NCI-H748 (cell line): ENCODE results near the gene TNS4.

Experiments used
- DNase-seq: peaks from one replicate; lab custom pipeline; 2025; ENCODE audit not compliant: unreplicated experiment; lab: John Stamatoyannopoulos, UW

The TNS4 gene

DNA sequence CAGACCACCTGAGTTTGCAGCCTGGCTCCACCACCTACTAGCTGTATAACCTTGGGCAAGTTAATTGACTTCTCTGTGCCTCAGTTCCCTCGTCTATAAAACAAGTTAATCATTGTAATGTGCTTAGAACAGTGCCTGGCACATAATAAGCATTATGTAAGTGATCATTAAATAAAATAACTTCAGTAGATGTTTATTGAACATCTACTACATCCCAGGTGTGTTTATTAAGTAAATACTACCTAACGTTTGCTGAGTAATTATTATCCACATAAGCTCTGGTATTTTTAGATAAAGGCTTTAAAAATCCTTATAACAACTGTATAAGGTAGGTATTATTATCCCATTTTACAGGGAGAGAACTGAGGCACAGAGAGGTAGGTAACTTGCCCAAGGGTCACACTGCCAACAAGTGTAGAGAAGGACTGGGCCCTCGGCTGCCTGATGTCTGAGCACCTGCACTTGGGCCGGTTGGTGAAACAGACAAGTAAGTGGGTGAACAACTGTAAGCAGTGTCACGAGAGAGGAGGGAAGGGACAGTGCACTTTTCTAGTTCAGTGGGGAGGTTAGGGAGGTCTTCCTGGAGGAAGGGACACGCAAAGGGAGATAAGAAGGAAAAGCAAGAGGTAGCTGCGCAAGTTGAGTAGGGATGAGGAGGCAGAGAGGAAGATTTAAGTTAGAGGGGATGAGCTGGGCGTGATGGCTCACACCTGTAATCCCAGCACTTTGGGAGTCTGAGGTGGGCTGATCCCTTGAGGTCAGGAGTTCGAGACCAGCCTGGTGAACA, 4.6 kb downstream of the TNS4 start:
- DNase-seq, result no peak

- no peak for DNase-seq
Observed at GRCh38 chr17:40496170-40496569, 5.3 kb downstream of the TNS4 start.

DNA sequence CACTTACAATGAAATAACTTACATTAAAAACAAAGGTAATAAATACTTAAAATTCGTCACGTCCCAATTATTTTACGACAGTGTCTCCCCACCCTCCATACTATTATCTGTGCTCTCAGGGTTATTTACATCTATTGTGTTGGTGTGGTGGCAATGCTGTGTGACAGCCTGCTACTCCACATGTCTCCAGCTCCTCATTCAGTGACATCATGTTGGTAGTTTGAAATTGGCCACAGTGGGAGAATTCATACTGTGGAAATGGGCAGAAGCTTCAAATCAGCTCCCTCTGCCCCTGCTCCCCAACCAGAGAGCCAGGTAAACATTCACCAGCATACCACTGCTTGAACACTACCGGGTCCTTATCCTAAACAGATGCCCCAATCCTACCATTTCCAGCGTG, 6.3 kb downstream of the TNS4 start:
- no peak for DNase-seq

DNA sequence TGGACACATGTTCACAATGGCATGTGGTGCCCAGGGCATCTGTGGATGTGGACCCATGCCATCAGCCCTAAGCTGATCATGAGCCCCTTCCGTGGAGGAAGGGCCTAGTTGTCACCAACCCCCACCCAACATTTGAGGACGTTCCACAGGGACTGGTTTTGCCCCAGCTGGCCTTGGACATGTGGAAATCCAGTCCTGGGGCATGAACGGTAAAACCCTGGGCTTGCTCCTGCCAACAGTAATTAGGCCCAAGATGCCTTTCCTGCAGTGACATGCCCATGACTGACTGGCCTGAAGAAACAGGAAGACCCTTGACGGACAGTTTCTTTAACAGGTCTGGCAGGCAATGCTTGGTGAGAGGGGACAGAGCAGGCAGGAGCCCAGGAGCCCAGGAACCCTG, 7.7 kb downstream of the TNS4 start:
- DNase-seq, result no peak

GRCh38 chr17:40491486-40491885, 9.9 kb downstream of the TNS4 start:
- no peak for DNase-seq

DNA sequence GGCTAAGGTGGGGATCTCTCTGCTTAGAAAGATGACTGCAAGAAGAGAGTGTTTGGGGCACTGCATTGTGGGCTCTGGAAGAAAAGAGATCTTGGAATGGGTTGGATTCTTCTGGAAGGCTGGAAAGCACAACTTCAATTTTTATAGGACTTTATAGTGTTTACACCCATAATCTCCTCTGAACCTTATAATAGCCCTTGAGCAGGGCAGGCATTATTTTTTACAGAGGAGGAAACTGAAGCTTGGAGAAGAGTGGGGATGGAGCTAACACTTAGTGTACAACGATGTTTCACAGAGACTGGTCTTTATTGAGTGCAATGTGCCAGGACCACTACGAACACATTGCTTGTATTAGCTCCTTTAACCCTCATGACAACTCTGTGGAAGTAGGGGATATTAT, 10.4 kb downstream of the TNS4 start:
- DNase-seq, result no peak

- DNase-seq, result no peak
Observed at GRCh38 chr17:40490289-40490853, 11.1 kb downstream of the TNS4 start.

DNA sequence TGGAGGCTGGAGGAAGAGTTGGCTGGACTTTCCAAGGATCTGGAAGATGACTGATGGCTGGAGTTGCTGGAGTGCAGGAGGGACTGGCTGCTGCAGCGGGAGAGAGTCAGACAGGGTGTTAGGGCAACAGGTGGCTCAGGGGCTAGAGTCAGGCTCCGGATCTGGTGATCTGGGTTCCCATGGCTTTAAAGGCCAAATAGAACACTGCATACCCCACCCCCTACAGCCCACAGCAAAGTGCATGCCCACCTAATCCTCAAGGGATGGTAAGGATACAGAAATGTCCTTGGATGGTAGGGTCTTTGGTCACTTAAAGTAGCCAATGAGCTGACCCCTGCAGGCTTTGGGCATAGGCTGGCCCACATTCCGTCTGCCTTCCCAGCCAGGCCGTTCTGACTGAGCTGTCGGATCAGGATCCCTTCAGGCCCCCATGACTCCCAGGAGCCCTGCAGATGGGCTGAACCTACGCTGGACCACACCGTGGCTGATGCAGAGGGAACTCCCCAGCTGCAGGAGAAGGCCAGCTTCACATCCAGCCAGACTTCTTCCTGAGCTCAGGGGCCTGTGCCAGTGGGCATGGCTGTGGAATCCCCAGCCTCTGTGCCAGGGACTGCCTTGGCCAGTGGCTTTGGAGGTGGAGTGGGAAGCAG, 13.9 kb downstream of the TNS4 start:
- DNase-seq, result no peak

- DNase-seq, result no peak
Observed at GRCh38 chr17:40486522-40487370, 14.7 kb downstream of the TNS4 start.

GRCh38 chr17:40485851-40486521, 15.4 kb downstream of the TNS4 start:
- no peak for DNase-seq

GRCh38 chr17:40484973-40485530, 16.4 kb downstream of the TNS4 start:
- DNase-seq, result no peak

GRCh38 chr17:40484285-40484972, 17.0 kb downstream of the TNS4 start:
- no peak for DNase-seq

DNA sequence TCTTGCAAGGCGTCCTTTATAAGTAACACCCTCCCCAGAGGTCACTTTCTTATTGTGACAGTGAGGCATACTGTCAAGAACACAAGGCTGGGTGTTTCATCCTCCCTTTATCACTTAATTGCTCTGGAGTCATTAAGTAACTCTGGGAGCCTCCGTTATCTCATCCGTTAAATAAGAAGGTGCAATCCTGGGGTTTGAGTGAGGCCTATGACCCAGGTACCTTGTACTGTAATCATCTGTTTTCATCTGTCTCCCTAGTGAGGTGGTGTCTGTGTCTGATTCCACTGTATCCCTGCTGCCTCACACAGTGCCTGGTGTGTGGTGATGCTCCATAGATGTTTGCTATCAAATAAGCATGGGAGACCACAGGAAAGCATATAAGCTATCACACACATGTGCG, 17.7 kb downstream of the TNS4 start:
- DNase-seq, result no peak

GRCh38 chr17:40482722-40483121, 18.7 kb downstream of the TNS4 start:
- no peak for DNase-seq

- DNase-seq, result no peak
Observed at GRCh38 chr17:40481106-40481505, 20.3 kb downstream of the TNS4 start.

DNA sequence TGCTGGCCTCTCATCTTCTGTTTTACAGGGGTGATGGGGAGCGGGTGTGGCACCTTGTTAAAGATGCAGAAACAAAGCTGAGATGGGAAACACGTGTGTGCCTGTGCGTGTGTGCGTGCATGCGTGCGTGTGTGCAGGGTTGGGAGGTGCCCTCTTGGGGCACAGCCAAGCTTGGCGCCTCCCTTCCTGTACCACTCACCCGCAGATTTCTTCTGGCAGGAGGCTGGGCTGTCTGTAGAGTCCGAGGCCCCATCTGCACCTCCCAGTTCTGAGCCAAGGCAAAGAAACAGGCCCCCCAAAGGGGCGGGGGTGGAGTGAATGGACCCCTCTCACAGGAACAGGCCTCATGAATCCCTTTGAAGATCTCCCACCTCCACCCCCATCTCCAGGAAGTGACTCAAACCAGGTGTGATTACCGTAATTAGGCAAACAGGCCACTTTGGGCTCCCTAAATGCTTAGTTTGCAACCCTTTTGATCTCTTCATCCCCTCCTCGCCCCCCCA, 20.9 kb downstream of the TNS4 start:
- DNase-seq, result peak; percentile 30

DNA sequence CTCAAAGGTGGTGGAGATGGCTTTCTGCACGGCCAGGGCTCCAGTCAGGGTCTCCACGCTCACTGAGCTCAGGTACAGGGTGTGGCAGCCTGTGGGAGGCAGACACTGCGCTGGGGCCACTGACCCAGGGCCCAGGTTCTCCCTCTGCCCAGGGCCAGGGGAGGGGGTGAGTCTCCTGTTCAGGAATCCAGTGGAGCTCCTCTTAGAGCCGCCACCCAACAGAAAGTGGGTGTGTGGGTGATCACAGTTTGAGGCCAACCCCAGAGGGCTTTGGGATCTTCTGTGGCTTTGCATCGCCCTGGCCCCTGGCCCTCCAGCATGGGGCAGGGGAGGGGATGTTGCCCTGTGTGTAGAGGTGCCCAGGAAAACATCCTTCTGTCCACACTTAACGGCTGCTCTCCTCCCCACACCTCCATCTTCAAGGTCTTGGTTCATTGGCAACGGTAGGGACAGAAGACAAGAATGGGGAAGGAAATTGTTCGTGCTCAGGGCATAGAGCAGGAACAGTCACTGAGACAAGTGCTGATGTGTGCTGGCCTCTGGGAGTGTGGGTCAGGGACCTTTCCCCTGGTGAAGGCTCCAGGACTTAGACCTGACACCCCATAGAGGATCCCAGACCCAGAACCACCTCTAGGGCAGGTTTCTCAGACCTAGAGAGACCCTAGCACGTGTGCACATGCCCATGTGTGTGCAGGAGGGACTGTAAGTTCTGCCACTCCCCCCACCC, 21.5 kb downstream of the TNS4 start:
- DNase-seq, result no peak

DNA sequence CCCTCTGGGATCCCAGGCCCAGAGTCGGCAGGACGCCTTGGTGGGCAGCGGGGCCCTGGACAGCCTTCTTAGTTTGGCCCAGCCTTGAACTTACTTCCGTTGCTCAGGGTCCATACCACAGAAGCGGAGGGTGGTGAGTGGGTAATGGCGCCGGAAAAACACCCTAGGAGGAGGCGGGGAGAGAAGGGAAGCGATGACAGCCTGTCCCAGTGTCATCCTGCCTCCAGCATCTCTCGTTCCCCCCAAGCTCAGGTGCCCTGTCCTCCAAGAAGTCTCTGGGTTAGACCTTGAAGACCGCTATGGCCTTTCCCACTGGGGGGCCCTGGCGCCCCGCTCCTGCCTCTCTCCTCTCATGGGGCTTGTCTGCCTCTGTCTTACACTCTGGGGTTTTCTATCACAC, 22.9 kb downstream of the TNS4 start:
- DNase-seq, result no peak

GRCh38 chr17:40477796-40478195, 23.6 kb downstream of the TNS4 start:
- no peak for DNase-seq
